ENCODE data around the gene FEZF1.

Gene FEZF1

DNA sequence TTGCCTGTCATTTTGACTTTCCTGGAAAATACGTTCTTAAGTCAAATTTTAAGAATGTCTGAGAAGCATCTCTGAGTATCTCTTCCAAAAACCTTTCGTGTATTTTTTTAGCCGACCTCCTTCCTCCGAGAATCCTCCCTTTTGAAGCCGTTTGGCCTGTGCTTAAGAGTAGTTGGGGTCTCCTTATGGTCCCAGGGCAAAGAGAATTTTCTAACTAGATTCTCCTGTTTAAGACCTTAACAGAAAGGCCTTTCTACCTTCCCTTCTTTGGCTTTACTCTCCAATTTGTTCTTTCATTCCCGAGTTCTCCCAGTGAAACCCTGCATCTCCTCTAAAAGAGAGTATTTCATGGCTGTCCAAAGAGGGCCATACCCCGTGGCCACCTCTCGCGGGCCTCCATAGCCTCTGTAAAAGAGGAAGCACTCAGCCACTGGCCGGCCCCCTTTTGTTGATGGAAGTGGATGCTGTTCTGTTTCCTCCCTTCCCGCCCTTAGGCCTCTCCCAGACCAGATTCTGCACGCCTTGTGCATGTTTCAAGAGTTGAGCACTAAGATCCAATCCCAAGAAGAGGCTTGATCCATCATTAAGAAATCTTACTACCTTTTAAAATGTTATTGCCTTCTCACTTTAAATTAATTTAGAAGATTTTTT, 6.6 kb upstream of the FEZF1 start:
- TF ChIP-seq, protein P1, sequence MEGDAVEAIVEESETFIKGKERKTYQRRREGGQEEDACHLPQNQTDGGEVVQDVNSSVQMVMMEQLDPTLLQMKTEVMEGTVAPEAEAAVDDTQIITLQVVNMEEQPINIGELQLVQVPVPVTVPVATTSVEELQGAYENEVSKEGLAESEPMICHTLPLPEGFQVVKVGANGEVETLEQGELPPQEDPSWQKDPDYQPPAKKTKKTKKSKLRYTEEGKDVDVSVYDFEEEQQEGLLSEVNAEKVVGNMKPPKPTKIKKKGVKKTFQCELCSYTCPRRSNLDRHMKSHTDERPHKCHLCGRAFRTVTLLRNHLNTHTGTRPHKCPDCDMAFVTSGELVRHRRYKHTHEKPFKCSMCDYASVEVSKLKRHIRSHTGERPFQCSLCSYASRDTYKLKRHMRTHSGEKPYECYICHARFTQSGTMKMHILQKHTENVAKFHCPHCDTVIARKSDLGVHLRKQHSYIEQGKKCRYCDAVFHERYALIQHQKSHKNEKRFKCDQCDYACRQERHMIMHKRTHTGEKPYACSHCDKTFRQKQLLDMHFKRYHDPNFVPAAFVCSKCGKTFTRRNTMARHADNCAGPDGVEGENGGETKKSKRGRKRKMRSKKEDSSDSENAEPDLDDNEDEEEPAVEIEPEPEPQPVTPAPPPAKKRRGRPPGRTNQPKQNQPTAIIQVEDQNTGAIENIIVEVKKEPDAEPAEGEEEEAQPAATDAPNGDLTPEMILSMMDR (IDR thresholded peaks at IDR 0.05): no peak
- Histone ChIP-seq H3K4me1 (peaks cover 0 to 41% (median 25%) of the 10 kb centered on the region in 4 donors), H3K27ac (no peak overlapping the region), H3K27me3 (peaks cover 0 to 100% of the 10 kb centered on the region in 2 donors), H3K36me3 (no peaks in the 10 kb centered on the region), H3K4me3 (no peak overlapping the region), H3K9me3 (no peaks in the 10 kb centered on the region)
- DNase-seq: no peak
- intact Hi-C loops (cut with DNase I; ENCODE audit: low total_unique reads): no loop called here

DNA sequence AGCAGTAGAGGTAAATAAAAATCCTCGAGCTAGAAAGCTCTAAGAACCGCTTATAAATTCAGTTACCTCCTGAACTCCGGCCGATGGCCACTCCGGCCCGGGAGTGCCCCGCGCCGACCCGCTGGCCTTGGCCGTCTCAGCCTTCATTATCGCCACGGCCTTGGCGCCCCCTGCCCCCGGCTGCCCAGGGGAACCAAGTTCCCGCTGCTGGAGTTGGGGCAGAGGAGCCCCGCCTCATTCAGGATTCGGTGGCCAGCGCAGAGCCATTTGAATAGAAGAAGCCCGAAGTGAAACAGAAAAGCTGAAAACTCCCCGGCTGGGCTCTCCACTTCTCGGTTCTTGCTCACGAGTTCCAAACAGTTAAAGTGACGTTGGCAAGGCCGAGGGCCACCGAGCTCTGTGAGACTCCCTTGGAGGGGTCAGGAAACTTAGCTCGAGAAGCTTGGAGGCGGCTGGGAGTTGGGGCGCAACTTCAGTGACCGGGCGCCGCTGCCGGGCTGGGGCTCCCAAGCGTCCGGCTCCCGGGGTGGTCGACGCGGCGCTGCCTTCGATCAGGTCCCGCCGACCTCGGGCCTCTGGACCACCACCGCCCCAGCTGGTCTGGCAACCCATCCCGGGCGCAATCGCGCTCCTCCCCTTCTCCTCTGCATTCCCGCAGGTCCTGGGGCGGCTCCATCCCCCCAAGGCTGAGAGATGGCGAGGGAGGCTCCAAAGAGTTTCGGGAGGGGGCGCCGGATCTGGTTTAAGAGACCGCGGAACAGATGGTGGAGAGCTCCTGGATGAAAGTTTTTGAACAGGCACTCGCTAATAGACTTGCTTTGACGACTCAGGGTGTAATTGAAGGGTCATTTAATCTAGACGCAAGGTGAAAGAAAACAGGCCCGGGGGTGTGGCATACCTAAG, 5.8 kb upstream of the FEZF1 start:
- TF ChIP-seq, protein P1 (IDR thresholded peaks at IDR 0.05): no peak
- DNase-seq: no peak
- Histone ChIP-seq H3K27me3 (peaks cover 4 to 100% of the 10 kb centered on the region in 2 donors), H3K4me1 (peaks cover 0 to 44% (median 31%) of the 10 kb centered on the region in 4 donors), H3K9me3 (no peaks in the 10 kb centered on the region), H3K27ac (no peak overlapping the region), H3K4me3 (peak overlapping the region; percentile 14 to 47), H3K36me3 (no peaks in the 10 kb centered on the region)
- intact Hi-C loops (cut with DNase I; ENCODE audit: low total_unique reads): no loop called here

DNA sequence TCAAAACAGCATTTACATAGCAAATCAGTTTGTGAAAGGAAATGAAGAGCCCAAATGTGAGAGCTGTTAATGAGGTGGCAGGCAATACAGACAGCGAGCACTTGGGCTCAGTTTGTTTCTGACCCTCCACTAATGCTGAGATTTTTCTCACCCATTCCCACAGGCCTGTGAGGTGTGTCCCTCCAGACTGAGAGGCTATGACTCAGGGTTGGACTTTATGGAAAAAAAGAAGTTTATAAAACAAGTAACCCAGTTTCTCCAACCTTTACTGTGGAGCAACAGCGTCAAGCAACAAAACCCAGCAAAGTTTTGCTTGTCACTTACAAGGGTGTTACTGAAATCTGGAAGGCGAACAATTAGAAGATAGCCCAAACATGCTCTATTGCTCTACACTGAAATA, 4.9 kb upstream of the FEZF1 start:
- Histone ChIP-seq H3K27ac (no peak overlapping the region), H3K4me1 (peaks cover 0 to 45% (median 40%) of the 10 kb centered on the region in 4 donors), H3K4me3 (no peak overlapping the region), H3K36me3 (no peaks in the 10 kb centered on the region), H3K27me3 (peaks cover 4 to 100% of the 10 kb centered on the region in 2 donors), H3K9me3 (no peaks in the 10 kb centered on the region)
- intact Hi-C loops (cut with DNase I; ENCODE audit: low total_unique reads): no loop called here
- no peak for DNase-seq
- TF ChIP-seq, protein P1 (IDR thresholded peaks at IDR 0.05): no peak

DNA sequence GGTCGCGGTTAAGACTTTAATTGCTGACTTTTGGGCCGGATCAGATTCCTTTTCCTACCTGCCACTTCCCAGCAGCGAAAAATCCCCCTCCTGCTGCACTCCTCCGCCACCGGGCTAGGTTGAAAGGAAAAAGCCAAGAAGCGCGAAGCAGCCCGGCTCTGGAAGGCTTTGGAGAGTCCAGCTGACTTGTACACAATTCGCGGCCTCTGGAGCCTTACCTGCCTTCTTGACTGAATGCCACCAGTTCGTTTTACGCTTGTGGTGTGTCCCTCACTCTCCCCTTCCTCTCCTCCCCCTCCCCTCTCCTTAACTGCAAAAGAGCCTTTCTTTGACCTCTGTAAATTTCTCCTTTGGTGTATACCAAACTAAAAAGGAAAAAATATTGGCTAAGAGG, 2.7 kb upstream of the FEZF1 start:
- Histone ChIP-seq H3K4me3 (no peak overlapping the region), H3K36me3 (no peaks in the 10 kb centered on the region), H3K27ac (no peak overlapping the region), H3K9me3 (no peaks in the 10 kb centered on the region), H3K4me1 (peaks cover 0 to 54% (median 47%) of the 10 kb centered on the region in 4 donors), H3K27me3 (peaks cover 4 to 100% of the 10 kb centered on the region in 2 donors)
- TF ChIP-seq, protein P1 (IDR thresholded peaks at IDR 0.05): no peak
- intact Hi-C loops (cut with DNase I; ENCODE audit: low total_unique reads): no loop called here
- peak in 1 of 2 donors; percentile 37 for DNase-seq

DNA sequence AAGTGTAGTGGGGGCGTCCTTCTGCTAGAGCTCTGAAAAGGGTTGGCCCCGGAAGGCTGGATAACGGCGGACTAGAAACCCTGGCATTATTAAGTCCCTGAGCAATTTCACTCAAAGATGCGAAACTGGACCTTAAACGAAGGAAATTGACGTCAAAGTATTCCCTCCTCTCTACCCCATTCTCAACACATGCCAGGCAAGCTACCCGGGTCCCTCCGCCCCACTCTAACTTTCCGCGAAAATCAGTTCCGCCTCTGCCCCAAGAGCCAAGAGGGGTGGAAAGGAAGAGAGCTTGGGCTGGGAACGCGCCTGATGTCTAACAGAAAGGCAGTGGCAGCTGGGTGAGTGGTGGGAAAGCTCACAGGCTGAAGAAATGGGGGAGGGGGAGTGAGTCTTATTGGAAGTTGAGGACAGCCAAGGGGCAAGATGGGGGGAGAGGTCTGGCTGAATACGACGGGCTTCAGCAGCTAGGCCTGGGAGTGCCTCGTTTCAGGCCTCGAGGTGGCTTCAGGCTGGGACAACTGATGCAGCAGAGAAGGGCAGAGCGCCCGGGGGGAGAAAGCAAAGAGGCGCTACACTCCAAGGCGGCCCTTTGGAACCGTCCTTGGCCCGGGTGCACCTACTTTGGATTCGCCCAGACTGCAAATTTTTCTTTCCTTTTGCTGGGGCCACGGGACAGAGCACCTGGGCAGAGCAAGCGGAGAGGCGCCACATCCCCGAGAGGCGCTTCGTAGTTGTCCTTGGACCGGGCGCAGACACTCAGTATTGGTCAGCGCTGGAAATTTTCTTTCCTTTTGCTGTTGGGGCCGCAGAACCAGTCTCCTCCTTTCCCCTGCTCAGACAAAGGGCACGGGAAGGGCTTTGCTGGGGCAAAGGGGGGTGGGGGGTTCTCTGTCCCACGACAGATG, 2.0 kb upstream of the FEZF1 start:
- no peak overlapping the region for H3K4me3 ChIP-seq
- H3K27ac ChIP-seq: no peak overlapping the region
- H3K36me3 ChIP-seq: no peaks in the 10 kb centered on the region
- TF ChIP-seq, protein P1 (IDR thresholded peaks at IDR 0.05): no peak
- DNase-seq: no peak
- H3K4me1 ChIP-seq: peaks cover 0 to 51% (median 44%) of the 10 kb centered on the region in 4 donors
- intact Hi-C loops (cut with DNase I; ENCODE audit: low total_unique reads): no loop called here
- H3K27me3 ChIP-seq: peaks cover 4 to 100% of the 10 kb centered on the region in 2 donors
- H3K9me3 ChIP-seq: no peaks in the 10 kb centered on the region

Measured in tibial artery (tissue), 4 donors.